SK-N-SH treated with all-trans-retinoic acid at 6 μM for 48 hours (cell line): ENCODE measurements around the gene ALK.
A peak's percentile ranks its signal among the peaks of the same experiment; 100 is the strongest.

ENCODE experiments used
- ATAC-seq: fragments of 200-7000 bp; cut with Tn5 transposase; 3 replicates; pipeline ENCODE4 v1.9.1; 2020; ENCODE audit warnings: mild to moderate bottlenecking, moderate library complexity
- ARNTL ChIP-seq: fragments of 450-650 bp; formaldehyde crosslinking; IDR thresholded peaks from 2 replicates; pipeline ENCODE4 v1.5.0; 2020; ENCODE audit warnings: low read depth, mild to moderate bottlenecking, moderate library complexity, borderline replicate concordance
- BACH2 ChIP-seq: fragments of 250-450 bp; sonication (Bioruptor Pico); IDR thresholded peaks from 2 replicates; pipeline ENCODE4 v1.9.0; 2021; ENCODE audit warnings: mild to moderate bottlenecking, borderline replicate concordance
- CREB5 ChIP-seq: fragments of 250-450 bp; sonication (Bioruptor Pico); IDR thresholded peaks from 2 replicates; pipeline ENCODE4 v1.5.1; 2020; ENCODE audit warnings: low read depth, mild to moderate bottlenecking, moderate library complexity
- CSDC2 ChIP-seq: fragments of 250-450 bp; sonication (Bioruptor Pico); IDR thresholded peaks from 2 replicates; pipeline ENCODE4 v1.5.0; 2020; ENCODE audit warnings: mild to moderate bottlenecking, moderate library complexity
- CSRNP3 ChIP-seq: fragments of 250-450 bp; sonication (Bioruptor Pico); IDR thresholded peaks from 2 replicates; pipeline ENCODE4 v1.5.1; 2021; ENCODE audit warnings: mild to moderate bottlenecking, moderate library complexity
- ESRRG ChIP-seq: fragments of 250-450 bp; sonication (Bioruptor Pico); IDR thresholded peaks from 2 replicates; pipeline ENCODE4 v1.6.1; 2021; ENCODE audit warnings: mild to moderate bottlenecking
- GLIS3 ChIP-seq: fragments of 250-450 bp; sonication (Bioruptor Pico); IDR thresholded peaks from 2 replicates; pipeline ENCODE4 v1.5.0; 2020; ENCODE audit warnings: mild to moderate bottlenecking, moderate library complexity
- ISL1 ChIP-seq: fragments of 250-450 bp; sonication (Bioruptor Pico); IDR thresholded peaks from 2 replicates; pipeline ENCODE4 v2.1.2; 2022; ENCODE audit warnings: mild to moderate bottlenecking, moderate library complexity
- OSR1 ChIP-seq: fragments of 250-450 bp; sonication (Bioruptor Pico); IDR thresholded peaks from 2 replicates; pipeline ENCODE4 v1.8.0; 2022; ENCODE audit warnings: moderate library complexity, mild to moderate bottlenecking, inconsistent platforms
- PATZ1 ChIP-seq: fragments of 250-450 bp; sonication (Bioruptor Pico); IDR thresholded peaks from 2 replicates; pipeline ENCODE4 v1.8.0; 2020; ENCODE audit warnings: mild to moderate bottlenecking, moderate library complexity, borderline replicate concordance
- POU6F1 ChIP-seq: fragments of 250-450 bp; sonication (Bioruptor Pico); IDR thresholded peaks from 2 replicates; pipeline ENCODE4 v1.8.0; 2021; ENCODE audit warnings: low read depth, mild to moderate bottlenecking, moderate library complexity, borderline replicate concordance
- PPARA ChIP-seq: fragments of 250-450 bp; sonication (Bioruptor Pico); IDR thresholded peaks from 2 replicates; pipeline ENCODE4 v1.5.0; 2020; ENCODE audit warnings: mild to moderate bottlenecking, borderline replicate concordance
- RARB ChIP-seq: fragments of 250-450 bp; sonication (Bioruptor Pico); IDR thresholded peaks from 2 replicates; pipeline ENCODE4 v1.8.0; 2021; ENCODE audit warnings: mild to moderate bottlenecking, moderate library complexity
- SNAI2 ChIP-seq: fragments of 250-450 bp; sonication (Bioruptor Pico); IDR thresholded peaks from 2 replicates; pipeline ENCODE4 v1.5.0; 2020; ENCODE audit warnings: mild to moderate bottlenecking, moderate library complexity
- TCF4 ChIP-seq: fragments of 250-450 bp; sonication (Bioruptor Pico); IDR thresholded peaks from 2 replicates; pipeline ENCODE4 v1.8.0; 2021; ENCODE audit warnings: mild to moderate bottlenecking, moderate library complexity, borderline replicate concordance
- TOX ChIP-seq: fragments of 250-450 bp; sonication (Bioruptor Pico); IDR thresholded peaks from 2 replicates; pipeline ENCODE4 v1.8.0; 2021; ENCODE audit warnings: mild to moderate bottlenecking, moderate library complexity, borderline replicate concordance
- TSHZ2 ChIP-seq: fragments of 250-450 bp; sonication (Bioruptor Pico); IDR thresholded peaks from 2 replicates; pipeline ENCODE4 v1.5.0; 2020; ENCODE audit warnings: mild to moderate bottlenecking, moderate library complexity
- ZC3H10 ChIP-seq: fragments of 250-450 bp; sonication (Bioruptor Pico); IDR thresholded peaks from 2 replicates; pipeline ENCODE4 v1.5.1; 2021; ENCODE audit warnings: mild to moderate bottlenecking, moderate library complexity
- ZFP3 ChIP-seq: fragments of 250-450 bp; sonication (Bioruptor Pico); IDR thresholded peaks from 2 replicates; pipeline ENCODE4 v1.5.0; 2020; ENCODE audit warnings: mild to moderate bottlenecking, moderate library complexity
- ZFP30 ChIP-seq: fragments of 450-650 bp; formaldehyde crosslinking; IDR thresholded peaks from 2 replicates; pipeline ENCODE4 v1.5.0; 2022; ENCODE audit warnings: mild to moderate bottlenecking, moderate library complexity
- ZNF565 ChIP-seq: fragments of 450-650 bp; formaldehyde crosslinking; conservative IDR thresholded peaks from 2 replicates; pipeline ENCODE4 v1.5.0; 2020; ENCODE audit warnings: low read depth, mild to moderate bottlenecking, moderate library complexity
- ZNF70 ChIP-seq: fragments of 450-650 bp; formaldehyde crosslinking; IDR thresholded peaks from 2 replicates; pipeline ENCODE4 v1.5.0; 2020; ENCODE audit warnings: mild to moderate bottlenecking, moderate library complexity
- ZNF8 ChIP-seq: fragments of 450-650 bp; formaldehyde crosslinking; IDR thresholded peaks from 2 replicates; pipeline ENCODE4 v1.5.0; 2020; ENCODE audit warnings: mild to moderate bottlenecking, moderate library complexity

The ALK gene

GRCh38 chr2:29613792-29614266, 307.6 kb downstream of the ALK start (continued):
- 0 out of 2 replicates have a peak, but pooled peaks have one; percentile 15 for TF ChIP-seq CSRNP3
- no peak for TF ChIP-seq ZNF565
- no peak for TF ChIP-seq SNAI2 (CRISPR knock-in tag)

- ATAC-seq = no peak
- TF ChIP-seq CREB5 (no peak), ZNF70 (CRISPR knock-in tag) (no peak), ZFP30 (CRISPR knock-in tag) (no peak), POU6F1 (CRISPR knock-in tag) (no peak), CSRNP3 (no peak), RARB (CRISPR knock-in tag) (no peak), ZNF8 (no peak), ARNTL (CRISPR knock-in tag) (no peak), ZNF565 (no peak), ZFP3 (CRISPR knock-in tag) (no peak), TSHZ2 (CRISPR knock-in tag) (peak; percentile 18; the same call in 1 of the 2 replicates), PATZ1 (CRISPR knock-in tag) (no peak), OSR1 (CRISPR knock-in tag) (no peak), ESRRG (CRISPR knock-in tag) (no peak), ISL1 (CRISPR knock-in tag) (peak; percentile 42; the same call in 1 of the 2 replicates), BACH2 (CRISPR knock-in tag) (no peak), TOX (CRISPR knock-in tag) (no peak), SNAI2 (CRISPR knock-in tag) (no peak), TCF4 (peak; percentile 76), GLIS3 (CRISPR knock-in tag) (no peak), CSDC2 (CRISPR knock-in tag) (no peak; the same call in 1 of the 2 replicates), ZC3H10 (no peak), PPARA (0 out of 2 replicates have a peak, but pooled peaks have one; percentile 62)
These were observed 308.3 kb downstream of the ALK start for GRCh38 chr2:29613067-29613466.
